HepG2 (cell line): Measurements from ENCODE around the gene RFC2. TPM values are rescaled to one million over a fixed set of nuclear protein-coding genes. Genes with fewer than 3 reads are reported as not detected.
A peak's percentile ranks its signal among the peaks of the same experiment; 100 is the strongest.

Experiments used
- ATF3 ChIP-seq: sonication (generic); formaldehyde crosslinking; IDR thresholded peaks from 2 replicates; pipeline ENCODE4 v1.4.0; 2020; ENCODE audit warnings: missing genetic modification reagents
- ATF7 ChIP-seq, 2 experiments: fragments of 450-650 bp in 1 of 2; sonication (generic) in 1 of 2; formaldehyde crosslinking in 1 of 2; IDR thresholded peaks; 2 replicates each; pipeline versions ENCODE4 v1.4.0 to v1.6.1; 2016 to 2020; ENCODE audit warnings: antibody characterized with exemption in 1 of 2, mild to moderate bottlenecking in 1 of 2, missing genetic modification reagents in 1 of 2
- ERF ChIP-seq: IDR thresholded peaks from 2 replicates; pipeline ENCODE4 v1.6.1; 2018; ENCODE audit warnings: missing biosample characterization, missing genetic modification reagents
- EZH2 ChIP-seq: conservative IDR thresholded peaks from 2 replicates; pipeline ENCODE4 v1.6.1; 2012; ENCODE audit warnings: mild to moderate bottlenecking, low read depth, low read length, moderate library complexity
- HNF4A ChIP-seq: sonication (generic); formaldehyde crosslinking; IDR thresholded peaks from 2 replicates; pipeline ENCODE4 v1.4.0; 2020; ENCODE audit warnings: missing genetic modification reagents
- KDM4B ChIP-seq: sonication (generic); formaldehyde crosslinking; IDR thresholded peaks from 2 replicates; pipeline ENCODE4 v1.4.0; 2020; ENCODE audit warnings: missing genetic modification reagents
- MNT ChIP-seq: fragments of 450-650 bp; IDR thresholded peaks from 2 replicates; pipeline ENCODE4 v1.6.1; 2016
- MXI1 ChIP-seq: IDR thresholded peaks from 3 replicates; pipeline ENCODE4 v1.6.1; 2012; ENCODE audit warnings: low read depth, low read length, inconsistent platforms, borderline replicate concordance
- NFRKB ChIP-seq: fragments of 450-650 bp; IDR thresholded peaks from 2 replicates; pipeline ENCODE4 v1.6.1; 2017
- PPARG ChIP-seq: conservative IDR thresholded peaks from 2 replicates; pipeline ENCODE4 v1.6.1; 2016; ENCODE audit warnings: missing biosample characterization, missing genetic modification reagents
- SAP130 ChIP-seq: IDR thresholded peaks from 2 replicates; pipeline ENCODE4 v1.6.1; 2016; ENCODE audit warnings: low read depth
- SKIL ChIP-seq: sonication (generic); formaldehyde crosslinking; IDR thresholded peaks from 2 replicates; pipeline ENCODE4 v1.8.0; 2022; ENCODE audit warnings: missing genetic modification reagents, mild to moderate bottlenecking, moderate library complexity, borderline replicate concordance
- SOX6 ChIP-seq, 2 experiments: fragments of 450-650 bp in 1 of 2; sonication (generic) in 1 of 2; formaldehyde crosslinking in 1 of 2; IDR thresholded peaks; 2 replicates each; pipeline versions ENCODE4 v1.4.0 to v1.6.1; 2017 to 2020; ENCODE audit warnings: antibody characterized with exemption in 1 of 2, mild to moderate bottlenecking in 1 of 2, missing genetic modification reagents in 1 of 2
- YY1 ChIP-seq: IDR thresholded peaks from 2 replicates; pipeline ENCODE4 v1.6.1; 2011; ENCODE audit warnings: low read length, low read depth, moderate library complexity, mild to moderate bottlenecking; ENCODE audit not compliant: insufficient read depth, insufficient replicate concordance
- ZBTB38 ChIP-seq: sonication (generic); formaldehyde crosslinking; IDR thresholded peaks from 2 replicates; pipeline ENCODE4 v1.5.1; 2020; ENCODE audit warnings: mild to moderate bottlenecking, missing genetic modification reagents
- ZFP91 ChIP-seq: sonication (generic); formaldehyde crosslinking; IDR thresholded peaks from 2 replicates; pipeline ENCODE4 v1.9.0; 2022; ENCODE audit warnings: missing genetic modification reagents, mild to moderate bottlenecking, borderline replicate concordance
- ZNF12 ChIP-seq: sonication (generic); formaldehyde crosslinking; IDR thresholded peaks from 2 replicates; pipeline ENCODE4 v1.5.0; 2020; ENCODE audit warnings: missing genetic modification reagents
- ZNF224 ChIP-seq: sonication (generic); formaldehyde crosslinking; IDR thresholded peaks from 2 replicates; pipeline ENCODE4 v1.5.0; 2020; ENCODE audit warnings: mild to moderate bottlenecking, missing genetic modification reagents
- ZNF547 ChIP-seq: sonication (generic); formaldehyde crosslinking; IDR thresholded peaks from 2 replicates; pipeline ENCODE4 v1.5.1; 2020; ENCODE audit warnings: mild to moderate bottlenecking, missing genetic modification reagents
- ZNF552 ChIP-seq: sonication (generic); formaldehyde crosslinking; IDR thresholded peaks from 2 replicates; pipeline ENCODE4 v1.9.0; 2022; ENCODE audit warnings: missing genetic modification reagents, mild to moderate bottlenecking, borderline replicate concordance
- ZNF580 ChIP-seq: IDR thresholded peaks from 2 replicates; pipeline ENCODE4 v1.6.1; 2016; ENCODE audit warnings: low read depth, borderline replicate concordance
- ZNF768 ChIP-seq: sonication (generic); formaldehyde crosslinking; IDR thresholded peaks from 2 replicates; pipeline ENCODE4 v1.4.0; 2020; ENCODE audit warnings: missing genetic modification reagents
- ZSCAN5A ChIP-seq: sonication (generic); formaldehyde crosslinking; IDR thresholded peaks from 2 replicates; pipeline ENCODE4 v1.8.0; 2022; ENCODE audit warnings: mild to moderate bottlenecking, missing genetic modification reagents, borderline replicate concordance
- polyA plus RNA-seq, 8 experiments: library from polyadenylated mRNA; depleted of rRNA in 3 of 8; stranded (reverse) in 7 of 8; unstranded in 1 of 8; fragments of >200 nt; fragmentation: Illumina TruSeq in 4 of 8; extraction: Trizol in 4 of 8; gene quantifications; 2 replicates each; pipeline versions ENCODE4 v1.2.1 to v1.2.3, GENCODE V29; 2011 to 2016; ENCODE audit warnings: low read depth in 4 of 8, missing spikeins in 1 of 8, mixed read lengths in 1 of 8; ENCODE audit not compliant: insufficient read depth in 1 of 8
- total RNA-seq, 5 experiments: library from RNA; depleted of rRNA; stranded (reverse); fragments of >200 nt; fragmentation: Illumina TruSeq; extraction: Trizol; gene quantifications; 2 replicates each; pipeline ENCODE4 v1.2.3, GENCODE V29; 2016; ENCODE audit warnings: low read depth in 1 of 5

Gene RFC2
- total and polyA plus RNA-seq, 2 of the 13 experiments (the other 11 are each of a cell fraction or from before 2014, with no cell fraction given) = 14.6 to 43.5 TPM

GRCh38 chr7:74206589-74207120 lies 47.5 kb downstream of the RFC2 start (continued):
- peak; percentile 50; the same call in 1 of the 2 replicates for TF ChIP-seq ZNF12 (CRISPR knock-in tag)
- TF ChIP-seq PPARG (CRISPR knock-in tag) = 0 out of 2 replicates have a peak, but pooled peaks have one; percentile 36
- no peak for TF ChIP-seq ATF3 (CRISPR knock-in tag)
- no peak for TF ChIP-seq SKIL (CRISPR knock-in tag)
- peak; percentile 32; the same call in 1 of the 2 replicates for TF ChIP-seq ZNF768 (CRISPR knock-in tag)
- TF ChIP-seq NFRKB = no peak
- peak; percentile 44; the same call in 1 of the 2 replicates for TF ChIP-seq ERF (CRISPR knock-in tag)
- no peak for TF ChIP-seq ZNF224
- TF ChIP-seq MXI1 = 0 out of 3 replicates have a peak, but pooled peaks have one; percentile 31
- 0 out of 2 replicates have a peak, but pooled peaks have one; percentile 41 for TF ChIP-seq ZNF547 (CRISPR knock-in tag)
- TF ChIP-seq ZFP91 = peak; percentile 62; the same call in 1 of the 2 replicates
- 0 out of 2 replicates have a peak, but pooled peaks have one; percentile 29 for TF ChIP-seq ZBTB38 (CRISPR knock-in tag)
- TF ChIP-seq MNT = peak; percentile 87
- TF ChIP-seq ZNF552 (CRISPR knock-in tag) = no peak
- peak; percentile 44; the same call in 1 of the 2 replicates for TF ChIP-seq SAP130
- TF ChIP-seq HNF4A (CRISPR knock-in tag) = no peak
- no peak for TF ChIP-seq ZSCAN5A (CRISPR knock-in tag)
- no peak for TF ChIP-seq SOX6 (IDR thresholded peaks at IDR 0.05)
- TF ChIP-seq SOX6 (CRISPR knock-in tag; IDR thresholded peaks at IDR 0.05) = peak; percentile 45; the same call in 1 of the 2 replicates
- TF ChIP-seq YY1 = no peak
- TF ChIP-seq ZNF580 (CRISPR knock-in tag) = peak; percentile 62; the same call in 1 of the 2 replicates
- peak; percentile 39; the same call in 1 of the 2 replicates for TF ChIP-seq KDM4B (CRISPR knock-in tag)
- no peak for TF ChIP-seq ATF7 (IDR thresholded peaks at IDR 0.05)
- 0 out of 2 replicates have a peak, but pooled peaks have one; percentile 32 for TF ChIP-seq ATF7 (CRISPR knock-in tag; IDR thresholded peaks at IDR 0.05)
- TF ChIP-seq EZH2 = no peak
